Activated naive CD4-positive, alpha-beta T cell treated with anti-CD3 and anti-CD28 coated beads, Interleukin-2, amount 50 U/mL, for 24 hours (primary cell): ENCODE data around the gene CNTRL.
"Not testable (repeated sequence)": the region's sequence is repeated elsewhere in the genome, so short reads cannot be mapped to it uniquely, and the experiment has no call there.

Experiments
- H3K27ac Mint-ChIP-seq: one replicate; pipeline ENCODE4 v1.8.0; 2021; ENCODE audit warnings: mild to moderate bottlenecking, mixed read lengths
- H3K27me3 Mint-ChIP-seq: one replicate; pipeline ENCODE4 v1.8.0; 2021; ENCODE audit warnings: mixed read lengths
- H3K36me3 Mint-ChIP-seq: one replicate; pipeline ENCODE4 v1.8.0; 2021; ENCODE audit warnings: mixed read lengths
- H3K4me1 Mint-ChIP-seq: one replicate; pipeline ENCODE4 v1.8.0; 2021; ENCODE audit warnings: mixed read lengths
- H3K4me3 Mint-ChIP-seq: one replicate; pipeline ENCODE4 v1.8.0; 2021; ENCODE audit warnings: mild to moderate bottlenecking, mixed read lengths
- H3K9me3 Mint-ChIP-seq: one replicate; pipeline ENCODE4 v1.8.0; 2021; ENCODE audit warnings: mixed read lengths

The CNTRL gene, protein sequence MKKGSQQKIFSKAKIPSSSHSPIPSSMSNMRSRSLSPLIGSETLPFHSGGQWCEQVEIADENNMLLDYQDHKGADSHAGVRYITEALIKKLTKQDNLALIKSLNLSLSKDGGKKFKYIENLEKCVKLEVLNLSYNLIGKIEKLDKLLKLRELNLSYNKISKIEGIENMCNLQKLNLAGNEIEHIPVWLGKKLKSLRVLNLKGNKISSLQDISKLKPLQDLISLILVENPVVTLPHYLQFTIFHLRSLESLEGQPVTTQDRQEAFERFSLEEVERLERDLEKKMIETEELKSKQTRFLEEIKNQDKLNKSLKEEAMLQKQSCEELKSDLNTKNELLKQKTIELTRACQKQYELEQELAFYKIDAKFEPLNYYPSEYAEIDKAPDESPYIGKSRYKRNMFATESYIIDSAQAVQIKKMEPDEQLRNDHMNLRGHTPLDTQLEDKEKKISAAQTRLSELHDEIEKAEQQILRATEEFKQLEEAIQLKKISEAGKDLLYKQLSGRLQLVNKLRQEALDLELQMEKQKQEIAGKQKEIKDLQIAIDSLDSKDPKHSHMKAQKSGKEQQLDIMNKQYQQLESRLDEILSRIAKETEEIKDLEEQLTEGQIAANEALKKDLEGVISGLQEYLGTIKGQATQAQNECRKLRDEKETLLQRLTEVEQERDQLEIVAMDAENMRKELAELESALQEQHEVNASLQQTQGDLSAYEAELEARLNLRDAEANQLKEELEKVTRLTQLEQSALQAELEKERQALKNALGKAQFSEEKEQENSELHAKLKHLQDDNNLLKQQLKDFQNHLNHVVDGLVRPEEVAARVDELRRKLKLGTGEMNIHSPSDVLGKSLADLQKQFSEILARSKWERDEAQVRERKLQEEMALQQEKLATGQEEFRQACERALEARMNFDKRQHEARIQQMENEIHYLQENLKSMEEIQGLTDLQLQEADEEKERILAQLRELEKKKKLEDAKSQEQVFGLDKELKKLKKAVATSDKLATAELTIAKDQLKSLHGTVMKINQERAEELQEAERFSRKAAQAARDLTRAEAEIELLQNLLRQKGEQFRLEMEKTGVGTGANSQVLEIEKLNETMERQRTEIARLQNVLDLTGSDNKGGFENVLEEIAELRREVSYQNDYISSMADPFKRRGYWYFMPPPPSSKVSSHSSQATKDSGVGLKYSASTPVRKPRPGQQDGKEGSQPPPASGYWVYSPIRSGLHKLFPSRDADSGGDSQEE (N-terminal part only)

DNA sequence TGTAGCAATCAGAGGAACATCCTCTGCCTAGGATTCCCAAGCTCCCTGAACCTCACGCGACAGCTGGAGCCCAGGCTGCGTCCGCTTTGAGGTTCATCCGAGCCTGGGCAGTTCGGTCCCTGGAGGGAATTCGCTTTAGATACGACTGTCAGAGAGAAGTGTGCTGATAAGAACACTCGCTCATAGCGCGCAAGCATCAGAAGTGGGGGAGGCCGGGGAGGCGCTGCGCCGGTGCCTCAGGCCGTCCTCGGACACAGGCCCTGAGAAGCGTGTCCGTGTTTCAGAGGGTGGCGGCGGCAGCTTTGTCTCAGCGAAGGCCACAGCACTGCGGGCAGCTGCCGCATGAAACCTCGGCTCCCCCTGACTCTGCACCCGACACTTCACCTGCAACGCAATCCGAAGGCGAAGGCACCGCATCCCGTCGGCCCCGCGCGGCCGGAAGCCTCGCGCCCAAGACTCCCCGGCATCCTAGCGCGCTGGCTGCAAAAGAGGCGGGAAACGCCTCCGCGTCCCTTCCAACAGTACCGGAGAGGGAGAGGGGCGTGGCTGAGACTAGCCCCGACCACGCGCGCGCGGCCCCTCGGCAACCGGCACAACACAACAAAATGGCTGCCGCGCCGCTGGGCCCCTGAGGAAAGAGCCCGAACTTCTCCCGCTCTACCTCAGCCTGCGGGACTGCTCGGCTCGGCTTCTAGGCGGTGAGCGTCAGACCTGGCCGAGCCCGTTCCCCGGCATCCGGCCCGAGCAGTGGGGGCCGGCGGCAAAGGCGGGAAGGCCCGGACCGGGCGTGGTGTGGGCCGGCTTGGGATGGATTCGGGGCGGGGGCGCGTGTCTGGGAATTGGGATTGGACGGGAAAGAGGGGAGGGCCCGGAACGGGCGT is at the start of gene CNTRL:
CNTRL (plus strand) TSS at position 586 of the 881 bp plus-strand sequence. CDS start 13,372 bp downstream, outside the sequence.
- Mint-ChIP-seq H3K9me3 (no peaks in the 10 kb centered on the region), H3K4me1 (peaks cover 62% of the 10 kb centered on the region), H3K27ac (peak within 1 kb of the TSS; percentile 98), H3K4me3 (peak within 1 kb of the TSS; percentile 99), H3K36me3 (no peaks in the 10 kb centered on the region), H3K27me3 (no peaks in the 10 kb centered on the region)

DNA sequence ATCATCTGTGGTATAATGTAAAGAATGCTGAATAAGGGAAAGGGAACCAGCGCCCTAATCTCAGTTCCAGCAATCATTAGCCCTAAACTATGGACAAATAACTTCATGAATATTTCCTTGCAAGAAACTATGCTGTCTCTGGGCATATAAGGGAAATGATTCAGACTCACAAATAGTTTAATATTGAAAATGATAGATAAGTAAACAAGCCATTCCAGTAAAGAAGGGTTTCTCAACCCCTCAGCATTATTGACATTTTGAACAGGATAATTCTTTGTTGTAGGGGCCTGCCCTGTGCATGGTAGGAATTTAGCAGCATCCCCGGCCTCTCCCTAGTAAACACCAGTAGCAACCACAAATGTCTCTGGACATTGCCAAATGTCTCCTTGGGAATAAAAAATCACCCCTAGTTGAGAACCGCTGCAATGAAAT is 48.5 kb upstream of the CNTRL start:
- Mint-ChIP-seq H3K36me3 (peaks cover 3% of the 10 kb centered on the region), H3K27me3 (peaks cover 1% of the 10 kb centered on the region), H3K4me3 (no peak overlapping the region), H3K27ac (no peak overlapping the region), H3K9me3 (no peaks in the 10 kb centered on the region), H3K4me1 (no peaks in the 10 kb centered on the region)

DNA sequence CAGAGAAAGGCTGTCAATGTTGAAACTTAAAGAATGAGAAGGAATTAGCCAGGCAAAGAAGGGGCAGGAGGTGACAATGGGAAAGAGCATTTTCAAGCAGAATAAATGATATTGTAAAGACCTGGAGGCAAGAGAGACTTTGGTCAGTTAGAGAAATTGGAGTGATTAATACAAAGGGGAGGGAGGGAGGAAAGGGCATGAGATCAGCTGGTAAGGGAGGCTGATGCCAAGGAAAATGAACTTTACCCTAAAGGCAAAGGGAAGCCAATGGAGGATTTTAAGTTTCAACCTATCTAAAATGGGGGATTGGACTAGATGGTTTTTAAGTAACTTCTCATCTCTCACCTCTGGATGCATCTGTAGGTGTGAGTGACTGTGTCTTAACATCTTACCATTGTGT is 48.0 kb upstream of the CNTRL start:
- Mint-ChIP-seq H3K27ac (no peak overlapping the region), H3K27me3 (peaks cover 1% of the 10 kb centered on the region), H3K4me1 (no peaks in the 10 kb centered on the region), H3K4me3 (no peak overlapping the region), H3K36me3 (peaks cover 3% of the 10 kb centered on the region), H3K9me3 (no peaks in the 10 kb centered on the region)

DNA sequence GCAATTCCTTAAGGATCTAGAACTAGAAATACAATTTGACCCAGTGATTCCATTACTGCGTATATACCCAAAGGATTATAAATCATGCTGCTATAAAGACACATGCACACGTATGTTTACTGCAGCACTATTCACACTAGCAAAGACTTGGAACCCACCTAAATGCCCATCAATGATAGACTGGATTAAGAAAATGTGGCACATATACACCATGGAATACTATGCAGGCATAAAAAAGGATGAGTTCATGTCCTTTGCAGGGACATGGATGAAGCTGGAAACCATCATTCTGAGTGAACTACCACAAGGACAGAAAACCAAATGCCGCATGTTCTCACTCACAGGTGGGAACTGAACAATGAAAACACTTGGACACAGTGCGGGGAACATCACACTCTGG is 46.5 kb upstream of the CNTRL start:
- H3K36me3 Mint-ChIP-seq, H3K27me3 Mint-ChIP-seq, H3K4me1 Mint-ChIP-seq, H3K9me3 Mint-ChIP-seq, H3K27ac Mint-ChIP-seq, H3K4me3 Mint-ChIP-seq: not testable (repeated sequence)

DNA sequence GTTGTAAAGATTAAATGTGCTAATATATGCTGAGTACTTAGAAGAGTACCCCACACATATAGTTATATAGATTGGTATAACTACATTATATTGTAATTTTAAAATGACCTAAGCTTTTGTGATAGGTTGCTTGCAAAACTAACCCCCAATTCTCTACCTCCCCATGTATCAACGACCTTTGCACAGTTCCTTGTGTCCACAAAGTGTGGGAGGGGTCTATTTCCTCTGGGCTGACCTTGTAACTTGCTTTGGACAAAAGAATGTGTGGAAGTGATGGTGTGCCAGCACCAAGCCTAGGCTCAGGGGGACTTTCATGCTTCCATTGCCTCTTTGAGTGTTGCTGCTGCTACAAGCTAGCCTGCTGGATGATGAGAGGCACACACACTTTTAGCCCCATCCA is 45.3 kb upstream of the CNTRL start:
- Mint-ChIP-seq H3K9me3 (no peaks in the 10 kb centered on the region), H3K27ac (no peak overlapping the region), H3K4me1 (no peaks in the 10 kb centered on the region), H3K4me3 (no peak overlapping the region), H3K27me3 (peaks cover 1% of the 10 kb centered on the region), H3K36me3 (peaks cover 3% of the 10 kb centered on the region)

DNA sequence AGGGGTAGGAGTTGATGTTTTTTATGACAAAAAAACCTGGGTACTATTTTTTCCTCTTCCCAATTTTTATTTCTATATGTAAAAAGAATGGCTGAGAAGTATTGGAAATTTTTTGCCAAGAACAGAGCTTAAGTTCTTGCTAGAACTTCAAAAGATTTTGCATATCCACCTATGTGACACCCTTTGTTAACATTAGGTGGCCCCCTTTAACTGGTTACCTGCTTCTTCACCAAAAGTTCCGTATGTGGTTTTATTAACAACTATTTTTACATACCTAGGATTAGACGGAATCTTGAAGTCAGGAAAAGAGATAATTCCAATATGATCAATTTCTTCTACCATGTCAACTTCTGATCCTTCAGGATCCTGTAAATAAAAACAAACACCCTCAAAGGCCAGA is 40.2 kb upstream of the CNTRL start:
- peaks cover 4% of the 10 kb centered on the region for H3K9me3 Mint-ChIP-seq
- no peaks in the 10 kb centered on the region for H3K27me3 Mint-ChIP-seq
- no peaks in the 10 kb centered on the region for H3K4me1 Mint-ChIP-seq
- peaks cover 5% of the 10 kb centered on the region for H3K36me3 Mint-ChIP-seq
- no peak overlapping the region for H3K4me3 Mint-ChIP-seq
- H3K27ac Mint-ChIP-seq = no peak overlapping the region

DNA sequence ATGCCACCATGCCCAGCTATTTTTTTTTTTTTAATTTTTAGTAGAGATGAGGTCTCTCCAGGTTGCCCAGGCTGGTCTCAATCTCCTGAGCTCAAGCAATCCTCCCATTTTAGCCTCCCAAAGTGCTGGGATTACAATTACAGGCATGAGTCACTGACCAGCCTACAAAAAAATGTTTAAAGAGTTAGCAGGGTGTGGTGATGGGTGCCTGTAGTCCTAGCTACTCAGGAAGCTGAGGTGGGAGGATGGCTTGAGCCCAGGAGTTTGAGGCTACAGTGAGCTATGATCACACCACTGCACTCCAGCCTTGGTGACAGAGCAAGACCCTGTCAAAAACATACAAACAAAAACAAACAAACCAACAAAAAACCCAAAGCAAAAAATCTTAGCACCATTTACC is 39.0 kb upstream of the CNTRL start:
- H3K36me3 Mint-ChIP-seq, H3K27me3 Mint-ChIP-seq, H3K27ac Mint-ChIP-seq, H3K9me3 Mint-ChIP-seq, H3K4me3 Mint-ChIP-seq, H3K4me1 Mint-ChIP-seq: not testable (repeated sequence)

DNA sequence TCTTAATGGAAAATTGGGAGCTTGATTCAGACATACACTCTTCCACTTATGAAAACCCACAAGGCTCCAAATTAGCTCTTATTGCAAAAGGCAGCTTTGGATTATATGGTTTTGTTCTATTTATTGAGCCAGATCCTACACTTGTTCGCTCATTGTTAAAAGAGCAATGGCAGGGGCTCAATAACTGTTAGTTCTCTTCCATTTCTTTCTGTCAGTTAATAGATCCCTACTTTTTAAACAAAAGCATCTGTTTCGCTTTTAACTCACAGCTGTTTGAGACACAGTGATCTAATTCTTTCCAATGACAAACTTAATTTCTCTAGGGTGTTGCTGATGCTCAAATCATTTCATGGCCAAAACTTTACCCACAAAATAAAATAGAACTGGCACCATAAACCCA is 36.4 kb upstream of the CNTRL start:
- peaks cover 4% of the 10 kb centered on the region for H3K9me3 Mint-ChIP-seq
- H3K4me3 Mint-ChIP-seq = no peak overlapping the region
- no peak overlapping the region for H3K27ac Mint-ChIP-seq
- no peaks in the 10 kb centered on the region for H3K4me1 Mint-ChIP-seq
- no peaks in the 10 kb centered on the region for H3K27me3 Mint-ChIP-seq
- peaks cover 5% of the 10 kb centered on the region for H3K36me3 Mint-ChIP-seq

DNA sequence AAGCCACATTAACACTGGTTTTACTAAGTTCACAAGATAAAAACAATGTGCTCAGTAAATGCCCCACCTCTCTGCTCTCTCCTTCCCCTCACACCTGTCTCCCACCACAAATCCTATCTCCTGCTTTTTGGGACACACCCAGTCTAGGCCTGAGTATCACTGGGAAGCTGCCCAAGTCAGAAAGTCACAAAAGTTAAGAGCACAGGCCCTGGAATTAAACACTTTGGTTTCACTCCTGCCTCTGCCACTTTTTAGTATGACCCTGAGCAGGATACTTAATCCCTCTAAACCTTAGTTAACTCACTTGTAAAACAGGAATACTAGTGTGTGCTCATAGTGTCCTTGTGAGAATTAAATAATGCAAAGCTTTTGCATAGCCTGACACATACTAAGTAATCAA is 36.0 kb upstream of the CNTRL start:
- no peaks in the 10 kb centered on the region for H3K4me1 Mint-ChIP-seq
- peaks cover 5% of the 10 kb centered on the region for H3K36me3 Mint-ChIP-seq
- no peak overlapping the region for H3K27ac Mint-ChIP-seq
- H3K4me3 Mint-ChIP-seq = no peak overlapping the region
- H3K9me3 Mint-ChIP-seq = peaks cover 4% of the 10 kb centered on the region
- H3K27me3 Mint-ChIP-seq = no peaks in the 10 kb centered on the region

DNA sequence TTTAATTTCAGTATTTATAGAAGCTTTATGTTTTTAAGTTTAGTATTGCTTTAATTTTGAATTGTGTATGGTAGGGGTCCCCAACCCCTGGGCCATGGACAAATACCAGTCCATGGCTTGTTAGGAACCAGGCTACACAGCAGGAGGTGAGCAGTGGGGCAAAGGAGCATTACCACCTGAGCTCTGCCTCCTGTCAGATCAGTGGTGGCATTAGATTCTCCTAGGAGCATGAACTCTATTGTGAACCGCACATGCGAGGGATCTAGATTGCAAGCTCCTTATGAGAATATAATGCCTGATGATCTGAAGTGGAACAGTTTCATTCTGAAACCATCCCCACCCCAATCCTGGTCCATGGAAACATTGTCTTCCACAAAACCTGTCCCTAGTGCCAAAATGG is 26.6 kb upstream of the CNTRL start:
- no peaks in the 10 kb centered on the region for H3K27me3 Mint-ChIP-seq
- no peaks in the 10 kb centered on the region for H3K4me1 Mint-ChIP-seq
- H3K9me3 Mint-ChIP-seq = no peaks in the 10 kb centered on the region
- no peaks in the 10 kb centered on the region for H3K36me3 Mint-ChIP-seq
- no peak overlapping the region for H3K4me3 Mint-ChIP-seq
- no peak overlapping the region for H3K27ac Mint-ChIP-seq

DNA sequence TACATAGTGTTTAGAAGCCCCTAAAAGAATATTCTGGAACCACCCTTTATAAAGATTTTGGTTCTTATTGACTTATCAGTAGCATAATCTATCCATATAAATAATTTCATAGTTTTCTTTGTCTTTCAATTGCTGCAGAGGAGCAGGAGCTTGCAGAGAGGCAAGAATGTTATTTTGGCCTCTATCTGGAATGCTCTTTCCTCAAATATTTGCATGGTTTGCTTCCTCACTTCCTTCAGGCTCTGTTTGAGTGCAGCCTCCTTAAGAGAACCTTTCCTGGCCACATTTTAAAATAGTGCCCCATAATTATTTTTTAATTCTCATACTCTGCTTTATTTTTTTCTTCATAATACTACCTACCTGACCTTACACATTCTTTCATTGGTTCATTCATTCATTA is 26.1 kb upstream of the CNTRL start:
- Mint-ChIP-seq H3K27me3 (no peaks in the 10 kb centered on the region), H3K36me3 (no peaks in the 10 kb centered on the region), H3K4me3 (no peak overlapping the region), H3K9me3 (no peaks in the 10 kb centered on the region), H3K4me1 (no peaks in the 10 kb centered on the region), H3K27ac (no peak overlapping the region)

DNA sequence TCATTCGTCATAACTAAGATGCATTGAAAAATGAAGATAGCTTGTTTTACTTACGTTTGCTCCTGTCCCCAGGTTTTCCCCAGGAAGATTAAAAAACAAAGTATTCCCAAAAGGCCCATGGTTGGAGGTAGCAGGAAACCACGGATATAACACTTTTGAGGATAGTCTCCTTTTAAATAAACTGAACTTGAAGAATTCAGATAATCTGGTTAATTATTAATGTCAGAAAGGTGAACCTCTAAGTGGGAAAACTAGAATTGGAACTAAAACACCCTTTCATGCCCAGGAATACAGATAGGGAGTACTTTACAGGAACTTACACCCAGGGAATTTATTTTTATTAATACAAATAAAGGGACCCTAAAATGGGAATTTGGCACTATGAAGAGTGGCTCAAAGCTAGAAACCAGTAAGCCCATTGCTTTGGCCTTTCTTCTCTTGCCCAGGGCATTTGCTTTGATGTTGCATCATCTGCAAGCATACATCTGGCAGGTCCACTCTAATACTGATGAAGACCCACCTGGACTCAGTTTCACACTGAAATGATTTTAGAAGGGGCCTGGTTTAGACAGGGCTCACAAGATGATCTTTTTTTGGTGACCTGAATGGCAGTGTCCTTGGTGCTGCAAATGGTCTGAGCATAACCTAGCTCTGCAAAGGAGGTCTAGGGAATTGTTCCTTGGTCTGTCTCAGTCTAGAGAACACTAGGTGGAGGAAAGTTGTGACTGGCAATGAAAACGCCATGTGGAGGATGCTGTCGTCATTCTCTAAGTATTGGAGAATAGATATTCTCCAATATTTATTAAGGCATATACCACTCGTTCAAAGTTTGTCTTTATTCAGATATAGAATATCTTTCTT is 24.4 kb upstream of the CNTRL start, which contains the start of gene C5:
C5 (minus strand) TSS at position 148 of the 861 bp plus-strand sequence; CDS start at position 119, 29 bp downstream.
- H3K4me1 Mint-ChIP-seq = no peaks in the 10 kb centered on the region

DNA sequence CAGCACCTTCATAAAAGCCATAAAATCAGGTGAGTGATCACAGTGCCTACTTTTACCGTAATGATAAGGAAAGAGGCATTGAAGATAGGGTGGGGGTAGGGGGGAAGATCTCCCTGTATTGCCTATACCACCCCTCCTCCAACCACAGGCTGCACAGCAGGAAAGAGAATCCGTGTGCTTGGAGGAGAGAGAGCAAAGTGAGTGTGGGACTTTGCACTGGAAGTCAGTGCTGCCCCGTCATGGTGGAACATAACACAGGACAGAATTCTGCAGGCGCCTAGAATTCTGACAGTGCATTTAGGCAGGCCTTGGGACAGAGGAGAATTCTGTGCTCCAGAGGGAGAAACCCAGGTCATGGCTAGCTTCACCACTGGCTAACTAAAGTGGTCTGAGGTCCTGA is 21.2 kb upstream of the CNTRL start:
- Mint-ChIP-seq H3K4me3 (no peak overlapping the region), H3K36me3 (peaks cover 8% of the 10 kb centered on the region), H3K9me3 (no peaks in the 10 kb centered on the region), H3K27ac (no peak overlapping the region), H3K4me1 (no peaks in the 10 kb centered on the region), H3K27me3 (no peaks in the 10 kb centered on the region)

More for the DNA sequence above, 24.4 kb upstream of the CNTRL start, which contains the start of gene C5:
- no peak within 1 kb of the TSS for H3K27ac Mint-ChIP-seq
- peaks cover 3% of the 10 kb centered on the region for H3K36me3 Mint-ChIP-seq
- H3K4me3 Mint-ChIP-seq = no peak within 1 kb of the TSS
- no peaks in the 10 kb centered on the region for H3K9me3 Mint-ChIP-seq
- no peaks in the 10 kb centered on the region for H3K27me3 Mint-ChIP-seq

DNA sequence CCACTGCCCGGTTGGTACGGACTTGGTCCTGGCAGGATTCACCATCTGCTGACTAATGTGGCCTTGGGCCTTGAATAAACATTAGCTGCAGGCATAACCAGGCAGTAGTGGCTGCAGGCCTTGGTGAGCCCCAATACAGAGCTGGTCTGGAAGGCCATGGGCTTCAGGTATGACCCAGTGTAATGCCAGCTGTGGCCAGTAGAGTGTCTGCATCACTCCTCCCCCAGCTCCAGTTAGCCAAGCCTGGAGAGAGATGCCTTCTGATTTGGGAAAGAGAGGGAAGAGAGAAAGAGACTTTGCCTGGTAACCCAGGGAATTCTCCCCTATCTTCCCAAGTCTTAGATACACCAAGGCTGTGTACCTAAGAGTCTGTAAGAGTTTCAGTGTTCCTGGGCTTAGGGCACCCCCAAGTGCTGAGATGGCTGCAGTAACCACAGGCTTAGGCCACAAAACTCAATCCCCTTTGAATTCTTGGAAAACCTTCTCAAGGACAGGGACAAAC is 19.1 kb upstream of the CNTRL start:
- H3K27me3 Mint-ChIP-seq = no peaks in the 10 kb centered on the region
- no peaks in the 10 kb centered on the region for H3K4me1 Mint-ChIP-seq

More for the DNA sequence above, 19.1 kb upstream of the CNTRL start:
- Mint-ChIP-seq H3K9me3 (no peaks in the 10 kb centered on the region), H3K36me3 (peaks cover 8% of the 10 kb centered on the region), H3K27ac (no peak overlapping the region), H3K4me3 (no peak overlapping the region)
